ENCODE data around the gene JPT2. TPM values are rescaled to one million over a fixed set of nuclear protein-coding genes. Genes with fewer than 3 reads are reported as not detected.

Gene JPT2
- polyA plus RNA-seq, 3 donors: 17.9 to 24.9 (median 19.9) TPM

GRCh38 chr16:1647856-1648255 lies 30.2 kb upstream of the JPT2 start:
- WGBS, 3 donors: 68 to 94% (median 70%) methylated on average over 13 of the region's 13 CpGs
- no peak overlapping the region for H3K27ac ChIP-seq (ENCODE audit: low read depth, low read length)

GRCh38 chr16:1650131-1650530 lies 27.9 kb upstream of the JPT2 start:
- H3K27ac ChIP-seq (ENCODE audit: low read depth, low read length): no peak overlapping the region
- WGBS, 3 donors: 66 to 91% (median 67%) methylated on average over 4 of the region's 4 CpGs

GRCh38 chr16:1651094-1651973 lies 26.7 kb upstream of the JPT2 start:
- 92 to 93% (median 93%) methylated on average over 12 of the region's 12 CpGs for WGBS, 3 donors
- H3K27ac ChIP-seq (ENCODE audit: low read depth, low read length): no peak overlapping the region

- 89 to 100% (median 94%) methylated on average over 1 of the region's 1 CpG for WGBS, 3 donors
- H3K27ac ChIP-seq (ENCODE audit: low read depth, low read length): no peak overlapping the region
Observed at GRCh38 chr16:1651974-1652312, 26.1 kb upstream of the JPT2 start.

- H3K27ac ChIP-seq (ENCODE audit: low read depth, low read length): no peak overlapping the region
- WGBS, 3 donors: 96 to 97% (median 96%) methylated on average over 15 of the region's 15 CpGs
Observed at GRCh38 chr16:1653023-1653422, 25.1 kb upstream of the JPT2 start.

- WGBS, 3 donors: 76 to 93% (median 77%) methylated on average over 32 of the region's 32 CpGs
- no peak overlapping the region for H3K27ac ChIP-seq (ENCODE audit: low read depth, low read length)
Observed at GRCh38 chr16:1654505-1655268, 23.4 kb upstream of the JPT2 start.

GRCh38 chr16:1655269-1655807 lies 22.7 kb upstream of the JPT2 start:
- H3K27ac ChIP-seq (ENCODE audit: low read depth, low read length): no peak overlapping the region
- 86 to 90% (median 86%) methylated on average over 16 of the region's 16 CpGs for WGBS, 3 donors

GRCh38 chr16:1655909-1656807 lies 21.9 kb upstream of the JPT2 start:
- whole genome bisulfite sequencing, 3 donors: 92 to 95% (median 93%) methylated on average over 50 to 52 of the region's 52 CpGs

GRCh38 chr16:1656808-1657617 lies 21.1 kb upstream of the JPT2 start:
- H3K27ac ChIP-seq (ENCODE audit: low read depth, low read length): no peak overlapping the region
- WGBS, 3 donors: 82 to 93% (median 90%) methylated on average over 24 of the region's 24 CpGs

More at GRCh38 chr16:1655909-1656807, 21.9 kb upstream of the JPT2 start:
- H3K27ac ChIP-seq (ENCODE audit: low read depth, low read length): no peak overlapping the region

- 93 to 97% (median 96%) methylated on average over 13 of the region's 13 CpGs for WGBS, 3 donors
- H3K27ac ChIP-seq (ENCODE audit: low read depth, low read length): no peak overlapping the region
Observed at GRCh38 chr16:1657841-1658240, 20.2 kb upstream of the JPT2 start.

- H3K27ac ChIP-seq (ENCODE audit: low read depth, low read length): no peak overlapping the region
- WGBS, 3 donors: 85 to 88% (median 86%) methylated on average over 5 of the region's 5 CpGs
Observed at GRCh38 chr16:1659031-1659430, 19.0 kb upstream of the JPT2 start.

- 89 to 92% (median 90%) methylated on average over 2 of the region's 2 CpGs for WGBS, 3 donors
- no peak overlapping the region for H3K27ac ChIP-seq (ENCODE audit: low read depth, low read length)
Observed at GRCh38 chr16:1661826-1662225, 16.3 kb upstream of the JPT2 start.

GRCh38 chr16:1662543-1662942 lies 15.5 kb upstream of the JPT2 start:
- H3K27ac ChIP-seq (ENCODE audit: low read depth, low read length): no peak overlapping the region
- 93 to 96% (median 95%) methylated on average over 20 of the region's 20 CpGs for WGBS, 3 donors

GRCh38 chr16:1665829-1666228 lies 12.2 kb upstream of the JPT2 start:
- H3K27ac ChIP-seq (ENCODE audit: low read depth, low read length): no peak overlapping the region
- 89 to 93% (median 93%) methylated on average over 15 of the region's 15 CpGs for WGBS, 3 donors

GRCh38 chr16:1666316-1666715 lies 11.8 kb upstream of the JPT2 start:
- H3K27ac ChIP-seq (ENCODE audit: low read depth, low read length): no peak overlapping the region
- WGBS, 3 donors: 92 to 94% (median 94%) methylated on average over 13 of the region's 13 CpGs

- 87 to 91% (median 90%) methylated on average over 8 of the region's 8 CpGs for WGBS, 3 donors
- no peak overlapping the region for H3K27ac ChIP-seq (ENCODE audit: low read depth, low read length)
Observed at GRCh38 chr16:1667271-1667670, 10.8 kb upstream of the JPT2 start.

- H3K27ac ChIP-seq (ENCODE audit: low read depth, low read length): no peak overlapping the region
- WGBS, 3 donors: 90 to 95% (median 94%) methylated on average over 14 of the region's 14 CpGs
Observed at GRCh38 chr16:1667916-1668315, 10.2 kb upstream of the JPT2 start.
